ENCODE measurements around the gene MAP3K5.
"Not testable (repeated sequence)": the region's sequence is repeated elsewhere in the genome, so short reads cannot be mapped to it uniquely, and the experiment has no call there.

The MAP3K5 gene, protein sequence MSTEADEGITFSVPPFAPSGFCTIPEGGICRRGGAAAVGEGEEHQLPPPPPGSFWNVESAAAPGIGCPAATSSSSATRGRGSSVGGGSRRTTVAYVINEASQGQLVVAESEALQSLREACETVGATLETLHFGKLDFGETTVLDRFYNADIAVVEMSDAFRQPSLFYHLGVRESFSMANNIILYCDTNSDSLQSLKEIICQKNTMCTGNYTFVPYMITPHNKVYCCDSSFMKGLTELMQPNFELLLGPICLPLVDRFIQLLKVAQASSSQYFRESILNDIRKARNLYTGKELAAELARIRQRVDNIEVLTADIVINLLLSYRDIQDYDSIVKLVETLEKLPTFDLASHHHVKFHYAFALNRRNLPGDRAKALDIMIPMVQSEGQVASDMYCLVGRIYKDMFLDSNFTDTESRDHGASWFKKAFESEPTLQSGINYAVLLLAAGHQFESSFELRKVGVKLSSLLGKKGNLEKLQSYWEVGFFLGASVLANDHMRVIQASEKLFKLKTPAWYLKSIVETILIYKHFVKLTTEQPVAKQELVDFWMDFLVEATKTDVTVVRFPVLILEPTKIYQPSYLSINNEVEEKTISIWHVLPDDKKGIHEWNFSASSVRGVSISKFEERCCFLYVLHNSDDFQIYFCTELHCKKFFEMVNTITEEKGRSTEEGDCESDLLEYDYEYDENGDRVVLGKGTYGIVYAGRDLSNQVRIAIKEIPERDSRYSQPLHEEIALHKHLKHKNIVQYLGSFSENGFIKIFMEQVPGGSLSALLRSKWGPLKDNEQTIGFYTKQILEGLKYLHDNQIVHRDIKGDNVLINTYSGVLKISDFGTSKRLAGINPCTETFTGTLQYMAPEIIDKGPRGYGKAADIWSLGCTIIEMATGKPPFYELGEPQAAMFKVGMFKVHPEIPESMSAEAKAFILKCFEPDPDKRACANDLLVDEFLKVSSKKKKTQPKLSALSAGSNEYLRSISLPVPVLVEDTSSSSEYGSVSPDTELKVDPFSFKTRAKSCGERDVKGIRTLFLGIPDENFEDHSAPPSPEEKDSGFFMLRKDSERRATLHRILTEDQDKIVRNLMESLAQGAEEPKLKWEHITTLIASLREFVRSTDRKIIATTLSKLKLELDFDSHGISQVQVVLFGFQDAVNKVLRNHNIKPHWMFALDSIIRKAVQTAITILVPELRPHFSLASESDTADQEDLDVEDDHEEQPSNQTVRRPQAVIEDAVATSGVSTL (N-terminal part only)

DNA sequence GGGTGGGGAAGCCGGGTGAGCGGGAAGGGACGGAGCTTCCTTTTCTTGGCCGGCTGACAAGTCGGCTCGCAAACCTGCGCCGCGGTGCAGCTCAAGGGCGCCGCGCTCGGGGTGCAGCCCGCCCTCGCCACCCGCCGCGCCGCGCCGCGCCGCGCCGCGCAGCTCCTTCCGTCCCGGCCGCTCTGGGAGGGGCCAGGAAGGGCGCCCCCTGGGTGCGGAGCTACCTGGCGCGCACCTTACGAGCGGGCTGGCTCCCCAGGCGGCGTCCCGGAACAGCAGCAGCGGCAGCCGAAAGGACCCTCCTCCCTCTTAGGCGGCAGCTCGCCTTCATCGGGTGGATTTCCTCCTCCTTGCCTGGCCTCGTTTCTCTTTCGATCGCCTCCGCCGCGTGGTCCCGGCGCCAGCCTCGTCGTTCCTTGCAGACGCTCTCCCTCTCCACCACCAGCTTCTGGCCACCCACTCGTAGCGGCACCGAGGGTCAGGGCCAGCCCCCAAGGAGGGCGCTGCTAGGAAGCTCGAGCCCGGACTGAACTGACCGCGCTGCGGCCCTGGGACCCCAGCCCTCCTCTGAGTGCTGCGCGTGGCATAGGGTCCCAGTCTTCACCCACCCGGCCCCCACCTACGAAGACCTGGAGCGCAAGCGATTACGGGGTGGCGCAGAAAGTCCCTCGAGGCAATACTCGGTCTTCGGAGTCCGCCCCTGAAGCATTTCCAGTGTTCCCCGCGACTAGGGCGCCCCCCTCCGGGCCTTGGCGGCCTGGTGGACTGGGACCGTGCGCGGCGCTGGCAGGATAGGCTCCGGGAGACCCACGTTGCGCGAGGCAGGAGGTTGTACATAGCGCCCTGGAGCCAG is at the start of gene MAP3K5:
TSS of gene MAP3K5 (minus strand) at position 68 of the 853 bp plus-strand sequence. CDS start 320 bp downstream, outside the sequence.
- DNase-seq = peak; percentile 97

DNA sequence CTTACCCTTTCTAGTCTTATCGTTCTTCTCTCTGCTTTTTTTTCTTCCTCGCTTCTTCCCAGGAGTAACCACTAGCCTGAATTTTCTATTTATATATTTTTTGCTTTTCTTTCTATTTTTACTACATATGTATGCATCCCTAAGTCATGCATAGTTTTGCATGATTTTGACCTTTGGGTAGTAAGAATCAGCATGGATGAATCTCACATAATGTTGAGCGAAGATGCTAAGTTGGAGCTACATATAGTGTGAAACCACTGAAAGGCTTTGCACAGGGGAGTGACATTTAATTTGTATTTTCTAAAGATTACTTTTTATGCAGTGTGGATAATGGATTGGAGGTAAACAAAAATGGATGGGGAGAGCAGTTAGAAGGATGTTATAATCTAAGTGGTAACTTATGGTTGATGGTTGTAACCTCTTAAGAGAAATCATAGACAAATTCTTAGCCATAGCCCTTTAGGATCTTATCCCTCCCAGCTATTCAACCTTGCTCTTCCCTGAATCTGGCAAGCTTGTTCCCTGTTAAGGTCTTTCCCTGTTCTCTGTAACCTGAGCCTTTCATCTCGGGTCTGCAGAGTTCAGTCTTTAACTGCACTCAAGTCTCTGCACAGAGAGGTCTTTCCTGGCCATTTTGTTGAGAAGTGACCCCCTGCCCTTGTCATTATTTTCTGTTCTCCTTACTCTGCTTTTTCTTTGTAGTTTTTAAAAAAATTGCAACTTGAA is 48.2 kb upstream of the MAP3K5 start:
- no peak for DNase-seq

DNA sequence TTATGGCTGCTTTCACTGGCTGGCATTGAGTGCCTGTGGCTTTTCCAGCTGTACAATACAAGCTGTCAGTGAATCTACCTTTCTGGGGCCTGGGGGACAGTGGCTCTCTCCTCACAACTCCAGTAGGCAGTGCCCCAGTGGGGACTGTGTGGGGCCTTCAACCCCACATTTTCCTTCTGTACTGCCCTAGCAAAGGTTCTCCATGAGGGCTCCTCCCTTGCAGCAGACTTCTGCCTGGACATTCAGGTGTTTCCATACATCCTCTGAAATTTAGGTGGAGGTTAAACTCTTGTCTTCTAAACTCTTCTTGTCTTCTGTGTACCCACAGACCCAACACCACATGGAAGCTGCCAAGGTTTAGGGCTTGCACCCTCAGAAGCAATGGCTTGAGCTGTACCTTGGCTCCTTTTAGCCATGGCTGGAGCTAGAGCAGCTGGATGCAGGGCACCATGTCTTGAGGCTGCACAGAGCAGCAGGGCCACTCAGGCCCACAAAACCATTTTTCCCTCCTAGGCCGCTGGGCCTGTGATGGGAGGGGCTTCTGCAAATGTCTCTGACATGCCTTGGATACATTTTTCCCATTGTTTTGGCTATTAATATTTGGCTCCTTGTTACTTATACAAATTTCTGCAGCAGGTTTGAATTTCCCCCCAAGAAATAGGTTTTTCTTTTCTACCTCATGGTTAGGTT is 39.7 kb upstream of the MAP3K5 start:
- DNase-seq = no peak

DNA sequence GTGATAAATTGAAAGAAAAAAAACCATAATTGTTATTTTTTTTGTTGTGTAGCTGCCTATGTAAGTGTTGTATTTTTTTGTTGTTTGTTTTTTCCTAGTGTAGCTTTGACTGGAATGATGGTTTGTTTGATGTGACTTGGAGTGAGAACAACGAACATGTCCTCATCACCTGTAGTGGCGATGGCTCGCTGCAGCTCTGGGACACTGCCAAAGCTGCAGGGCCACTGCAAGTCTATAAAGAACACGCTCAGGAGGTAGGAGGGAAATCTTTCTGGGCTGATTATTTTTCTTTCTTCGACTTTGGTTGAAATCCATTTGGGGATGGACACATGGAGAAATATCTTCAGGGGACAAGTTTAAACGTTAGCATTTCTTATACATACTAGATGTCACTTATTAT is 33.9 kb upstream of the MAP3K5 start:
- DNase-seq = no peak

DNA sequence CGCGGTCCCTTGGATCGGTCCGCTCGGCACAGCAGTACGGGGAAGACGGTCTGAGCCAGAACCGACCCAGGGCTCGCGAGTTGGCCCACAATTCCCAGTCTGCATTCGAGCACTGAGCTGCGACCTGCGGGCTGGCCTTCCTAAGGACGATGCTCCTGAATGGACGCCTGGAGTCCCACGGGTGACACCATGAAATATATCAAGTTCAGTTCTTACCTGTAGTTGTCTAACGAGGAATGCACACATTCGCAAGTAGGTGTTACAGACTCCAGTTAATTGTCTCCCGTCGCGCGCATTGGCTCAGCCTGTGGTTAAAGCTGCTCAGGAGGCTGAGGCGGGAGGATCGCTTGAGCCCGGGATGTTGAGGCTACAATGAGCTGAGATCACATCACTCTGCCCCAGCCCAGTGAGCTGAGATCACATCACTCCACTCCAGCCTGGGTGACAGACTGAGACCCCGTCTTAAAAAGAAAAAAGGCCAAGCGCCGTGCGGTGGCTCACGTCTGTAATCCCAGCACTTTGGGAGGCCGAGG is 30.9 kb upstream of the MAP3K5 start:
- no peak for DNase-seq

DNA sequence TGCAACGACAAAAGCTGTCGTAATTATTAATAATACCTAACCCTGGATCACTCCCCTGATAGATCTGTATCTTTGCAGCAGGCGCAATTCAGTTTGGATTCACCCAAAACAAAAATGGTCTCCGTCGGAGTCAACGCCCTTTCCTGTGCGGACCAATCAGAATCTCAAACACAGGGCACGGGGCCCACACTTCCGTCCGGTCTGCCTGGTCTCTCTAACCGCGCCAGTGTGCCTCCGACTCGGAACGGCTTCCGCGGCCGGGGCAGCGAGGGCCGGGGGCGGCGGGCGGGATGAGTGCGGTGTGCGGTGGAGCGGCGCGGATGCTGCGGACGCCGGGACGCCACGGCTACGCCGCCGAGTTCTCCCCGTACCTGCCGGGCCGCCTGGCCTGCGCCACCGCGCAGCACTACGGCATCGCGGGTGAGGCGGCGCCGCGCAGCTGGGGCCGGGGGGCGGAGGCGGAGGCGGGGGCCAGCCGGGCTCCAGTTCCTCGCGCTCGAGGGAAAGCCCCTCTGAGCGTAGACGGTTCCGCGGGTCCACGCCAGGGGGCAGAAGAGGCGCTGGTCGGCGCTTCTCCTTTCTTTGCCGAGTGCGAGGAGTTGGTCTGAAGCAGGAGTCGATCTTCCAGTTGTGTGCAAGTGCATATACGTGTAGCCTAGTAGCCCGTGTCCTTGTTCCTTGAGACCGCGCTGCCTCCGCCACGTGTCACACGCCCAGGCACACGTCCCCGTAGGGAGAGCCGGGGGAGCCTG is 30.3 kb upstream of the MAP3K5 start, which contains the start of gene PEX7:
TSS of gene PEX7 (plus strand) at position 217 of the 752 bp plus-strand sequence. CDS start at position 291, 74 bp downstream.
- peak; percentile 98 for DNase-seq

DNA sequence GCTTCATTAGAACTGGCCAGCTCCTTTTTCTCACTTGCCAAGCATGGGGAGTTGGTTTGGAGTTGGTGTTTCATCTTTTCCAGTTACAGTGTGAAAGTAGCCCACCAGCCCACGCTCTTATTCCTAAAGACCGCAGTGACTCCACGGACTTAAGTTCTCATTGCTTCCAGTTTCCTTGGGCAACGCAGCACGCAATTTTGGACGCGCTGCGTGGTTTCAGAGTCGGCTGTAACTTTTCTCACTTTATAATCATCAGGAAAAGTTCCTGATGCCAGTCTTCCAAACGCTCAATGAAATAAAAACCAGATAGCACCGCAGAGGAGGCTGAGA is 29.7 kb upstream of the MAP3K5 start:
- DNase-seq = no peak

DNA sequence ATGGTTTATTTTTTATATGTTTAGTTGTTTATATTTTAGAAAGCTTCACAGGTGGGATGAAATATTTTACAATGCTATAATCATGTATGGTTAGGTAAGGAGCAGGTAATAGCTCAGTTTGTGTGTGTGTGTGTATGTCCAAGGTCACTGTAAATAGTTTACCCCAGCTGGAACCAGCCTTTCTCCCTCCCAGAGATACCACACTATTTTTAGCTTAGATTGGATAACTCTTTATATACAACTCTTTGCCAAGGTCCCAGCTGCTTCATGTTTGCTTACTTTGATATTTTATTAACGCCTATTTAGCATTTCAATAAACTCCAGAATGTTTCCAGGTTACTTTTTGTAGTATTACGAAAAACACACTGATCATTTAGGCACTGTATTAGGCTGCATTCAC is 28.3 kb upstream of the MAP3K5 start:
- no peak for DNase-seq

DNA sequence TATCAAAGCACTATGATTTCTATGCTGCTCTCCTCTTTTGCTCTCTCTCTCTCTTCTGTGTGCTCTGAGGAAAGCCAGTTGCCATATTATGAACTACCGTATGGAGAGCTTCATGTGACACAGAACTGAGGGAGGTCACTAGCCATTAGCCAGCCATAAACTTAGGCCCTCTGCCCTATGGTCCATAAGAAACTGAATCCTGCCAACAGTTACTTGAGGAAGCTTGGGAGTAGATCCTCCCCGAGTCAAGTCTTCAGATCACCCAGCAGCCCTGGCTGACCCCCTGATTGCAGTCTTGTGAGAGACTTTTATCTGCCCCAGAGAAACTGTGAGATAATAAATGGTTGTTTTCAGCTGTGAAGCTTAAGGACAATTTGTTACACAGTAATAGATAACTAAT is 24.4 kb upstream of the MAP3K5 start:
- DNase-seq = no peak

DNA sequence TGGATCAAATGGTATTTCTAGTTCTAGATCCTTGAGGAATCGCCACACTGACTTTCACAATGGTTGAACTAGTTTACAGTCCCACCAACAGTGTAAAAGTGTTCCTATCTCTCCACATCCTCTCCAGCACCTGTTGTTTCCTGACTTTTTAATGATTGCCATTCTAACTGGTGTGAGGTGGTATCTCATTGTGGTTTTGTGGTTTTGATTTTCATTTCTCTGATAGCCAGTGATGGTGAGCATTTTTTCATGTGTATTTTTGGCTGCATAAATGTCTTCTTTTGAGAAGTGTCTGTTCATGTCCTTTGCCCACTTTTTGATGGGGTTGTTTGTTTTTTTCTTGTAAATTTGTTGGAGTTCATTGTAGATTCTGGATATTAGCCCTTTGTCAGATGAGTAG is 23.3 kb upstream of the MAP3K5 start:
- DNase-seq = not testable (repeated sequence)

DNA sequence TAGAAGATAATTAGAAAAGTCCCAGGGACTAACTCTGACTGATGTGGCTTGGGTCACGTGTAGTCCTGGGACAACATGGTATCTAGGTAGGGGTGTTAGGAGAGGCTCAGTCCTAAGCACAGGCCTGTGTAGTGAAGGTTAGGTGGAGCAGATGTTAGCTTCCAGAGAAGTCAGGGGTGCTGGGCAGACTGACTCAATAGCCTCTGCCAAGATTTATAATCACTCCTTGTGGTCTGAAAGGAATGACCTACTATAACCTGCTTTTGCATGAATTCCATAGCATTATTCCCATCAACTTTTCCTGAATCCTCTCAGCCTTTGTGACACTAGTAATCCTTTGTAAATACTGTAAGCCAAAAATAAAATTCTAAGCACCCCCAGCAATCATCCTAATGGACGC is 19.9 kb upstream of the MAP3K5 start:
- no peak for DNase-seq

DNA sequence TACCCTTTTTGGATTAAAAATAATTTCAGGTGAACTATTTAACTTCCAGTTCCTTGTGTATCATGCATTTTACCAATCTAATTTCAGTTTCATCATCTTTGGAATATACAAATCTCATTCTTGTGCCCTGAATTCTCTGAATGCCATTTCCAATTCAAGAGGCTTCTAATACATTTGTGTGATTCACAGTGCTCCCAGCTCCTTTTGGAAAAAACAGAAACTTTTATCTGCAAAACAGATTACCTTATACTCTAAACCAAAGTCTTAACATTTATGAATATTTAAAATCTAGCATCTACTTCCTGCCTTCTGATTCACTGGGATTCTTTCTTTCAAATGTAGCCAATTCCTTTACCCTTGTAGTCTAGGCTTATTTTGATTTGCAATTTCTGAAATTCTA is 19.0 kb upstream of the MAP3K5 start:
- DNase-seq = no peak

DNA sequence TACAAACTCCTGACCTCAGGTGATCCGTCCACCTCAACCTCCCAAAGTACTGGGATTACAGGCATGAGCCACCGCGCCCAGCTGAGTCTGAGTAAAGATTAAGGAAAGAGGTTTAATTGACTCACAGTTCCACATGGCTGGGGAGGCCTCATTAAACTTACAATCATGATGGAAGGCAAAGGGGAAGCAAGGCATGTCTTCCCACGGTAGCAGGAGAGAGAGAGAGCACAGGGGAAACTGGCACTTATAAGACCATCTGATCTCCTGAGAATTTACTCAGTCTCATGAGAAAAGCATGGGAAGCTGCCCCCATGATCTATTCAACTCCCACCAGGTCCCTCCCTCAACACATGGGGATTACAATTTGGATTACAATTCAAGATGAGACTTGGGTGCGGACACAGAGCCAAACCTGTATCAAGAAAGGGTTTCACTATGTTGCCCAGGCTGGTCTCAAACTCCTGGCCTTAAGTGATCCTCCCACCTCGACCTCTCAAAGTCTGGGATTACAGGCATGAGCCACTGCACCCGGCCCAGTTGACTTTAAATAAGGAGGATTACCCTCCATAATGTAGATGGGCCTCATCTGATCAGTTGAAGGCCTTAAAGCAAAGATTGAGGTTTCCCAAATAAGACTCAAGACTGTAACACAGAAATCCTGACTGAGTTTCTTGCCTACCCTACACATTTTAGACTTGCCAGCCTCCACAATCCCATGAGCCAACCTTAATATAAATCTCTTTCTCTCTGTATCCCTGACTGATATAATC is 17.0 kb upstream of the MAP3K5 start:
- DNase-seq = no peak

DNA sequence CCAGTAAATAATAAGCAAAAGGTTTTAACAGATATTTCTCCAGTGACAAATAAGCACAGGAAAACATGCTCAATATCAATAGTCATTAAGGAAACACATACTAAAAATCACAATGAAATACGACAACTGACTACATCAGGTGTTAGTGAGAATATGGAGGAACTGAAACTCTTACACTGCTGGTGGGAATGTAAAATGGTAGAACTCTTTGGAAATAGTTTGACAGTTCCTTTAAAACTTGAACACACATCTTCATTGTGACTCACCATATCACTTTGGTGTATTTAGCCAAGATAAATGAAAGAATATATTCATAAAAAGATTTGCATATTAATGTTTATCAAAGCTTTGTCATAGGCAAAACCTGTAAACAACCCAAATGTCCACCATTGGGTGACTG is 11.3 kb upstream of the MAP3K5 start:
- DNase-seq = no peak

DNA sequence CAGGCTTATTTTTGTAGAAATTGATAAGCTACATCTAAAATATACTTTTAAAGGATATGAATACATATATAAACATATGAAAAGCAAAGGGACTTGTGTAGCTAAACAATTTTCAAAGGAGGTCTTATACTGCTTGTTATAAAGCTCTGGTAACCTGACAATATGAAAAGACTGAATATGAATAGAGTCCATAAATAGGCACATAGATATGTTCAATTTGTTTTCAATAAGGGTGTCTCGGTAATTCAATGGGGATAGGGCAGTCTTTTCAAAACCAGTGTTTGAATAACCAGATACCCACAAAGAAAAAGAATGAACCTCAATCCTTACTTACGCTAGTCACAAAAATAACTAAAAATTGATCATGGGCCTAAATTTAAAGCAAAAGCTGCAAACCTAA is 9.3 kb upstream of the MAP3K5 start:
- DNase-seq = no peak

DNA sequence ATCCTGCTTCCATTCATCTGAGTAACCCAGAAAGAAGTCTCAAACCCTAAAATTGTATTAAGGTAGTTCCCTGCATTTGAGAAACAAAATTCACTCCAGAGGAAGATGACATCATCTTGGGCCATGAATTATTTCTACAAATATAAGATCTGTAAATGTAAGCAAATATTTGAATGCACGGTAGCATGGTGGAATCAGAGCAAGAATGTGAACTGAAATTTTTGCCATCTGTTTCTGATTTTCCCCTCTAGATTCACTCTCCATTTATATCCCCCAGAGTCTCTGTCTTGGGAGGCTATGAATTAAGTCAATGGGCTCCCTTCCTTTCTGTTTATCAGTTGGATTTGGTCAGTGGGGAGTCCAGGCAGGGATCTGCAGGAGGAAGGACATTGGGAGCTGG is 5.8 kb upstream of the MAP3K5 start:
- DNase-seq = no peak

DNA sequence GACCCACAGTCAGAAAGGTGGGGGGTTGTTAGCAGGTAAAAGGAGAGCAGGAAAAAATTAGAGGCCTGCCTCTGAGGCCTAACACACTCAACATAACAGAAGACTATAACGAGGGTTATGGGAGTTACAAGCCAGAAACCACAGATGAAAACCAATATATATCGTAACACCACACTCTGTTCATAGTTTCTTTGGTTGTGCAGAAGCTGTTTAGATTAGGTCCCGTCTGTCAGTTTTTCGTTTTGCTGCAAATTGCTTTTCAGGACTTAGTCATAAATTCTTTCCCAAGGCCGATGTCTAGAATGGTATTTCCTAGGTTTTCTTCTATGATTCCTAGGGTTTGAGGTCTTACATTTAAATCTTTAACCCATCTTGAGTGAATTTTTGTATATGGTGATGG is 3.7 kb upstream of the MAP3K5 start:
- DNase-seq = no peak

DNA sequence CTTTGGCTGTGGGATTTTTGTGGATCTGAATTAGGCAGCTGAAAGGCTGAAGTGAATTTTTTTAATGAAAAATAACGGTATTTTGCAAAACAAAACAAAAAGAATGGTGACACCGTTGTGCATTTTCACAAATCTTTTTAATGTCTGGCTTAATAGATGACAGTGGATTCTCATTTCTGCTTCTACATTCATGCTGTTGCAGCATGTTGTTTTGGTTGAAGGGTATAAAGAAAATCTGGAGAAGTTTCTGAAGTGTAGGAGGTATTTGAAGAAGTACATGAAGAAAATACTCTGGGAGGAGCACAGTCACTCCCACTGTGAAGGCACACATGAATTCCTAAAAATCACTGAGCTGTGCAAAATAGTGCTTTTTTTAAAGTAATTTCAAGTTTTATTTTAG is 3.1 kb upstream of the MAP3K5 start:
- DNase-seq = no peak

DNA sequence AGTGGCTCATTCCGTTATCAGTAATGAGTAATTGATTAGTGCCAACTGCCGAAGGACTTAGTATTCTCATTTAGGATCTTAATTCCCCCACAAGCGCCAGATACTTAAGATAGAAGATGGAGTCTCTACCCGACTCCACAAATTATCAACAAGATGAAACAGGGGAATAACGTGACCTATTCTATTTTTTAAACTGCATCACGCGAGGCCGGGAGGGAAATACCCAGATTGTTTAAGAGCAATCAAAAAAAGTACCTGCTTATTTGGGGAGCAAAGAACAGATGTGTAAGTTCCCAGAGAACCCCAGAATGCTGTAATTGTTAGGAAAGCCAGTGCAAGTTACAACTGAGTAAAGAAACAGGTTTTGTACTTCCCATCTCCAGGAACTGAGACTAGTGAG is 1.1 kb upstream of the MAP3K5 start:
- no peak for DNase-seq

All from hematopoietic multipotent progenitor cell treated with erythropoietin and hydrocortisone succinate and interleukin-3 and kit ligand, for 6 days (in vitro differentiated cells).